T-helper 2 cell treated with Interferon-gamma antibody and Interleukin-4, amounts not matched to agents 100 ng/mL and 5 ng/mL, for 36 hours (primary cell): Measurements from ENCODE around the gene RPS19BP1. TPM values are rescaled to one million over a fixed set of nuclear protein-coding genes. Genes with fewer than 3 reads are reported as not detected.

Source experiments
- intact Hi-C: fragments of 100-400 bp; cut with micrococcal nuclease; formaldehyde crosslinking; loops from one replicate; pipeline ENCODE4 v1.15.1; 2023
- total RNA-seq: library from RNA; stranded (reverse); gene quantifications from 2 replicates; pipeline ENCODE4 v1.2.3, GENCODE V29; 2022

Gene RPS19BP1
- total RNA-seq, 1 donor from 2014 or later = 67.7 TPM

GRCh38 chr22:39493759-39494158, 38.8 kb downstream of the RPS19BP1 start:
- intact Hi-C loops = loop anchor here (1.0 kb wide), 1 partner anchor 36 kb away; no protein-coding TSS in a partner anchor

- intact Hi-C loops = no loop called here
Observed at GRCh38 chr22:39492186-39492585, 40.4 kb downstream of the RPS19BP1 start.

GRCh38 chr22:39491696-39492095, 40.9 kb downstream of the RPS19BP1 start:
- intact Hi-C loops = no loop called here

GRCh38 chr22:39490966-39491680, 41.4 kb downstream of the RPS19BP1 start:
- intact Hi-C loops = loop anchor here (1.0 kb wide), 1 partner anchor 79 kb away; no protein-coding TSS in a partner anchor

GRCh38 chr22:39490135-39490798, 42.3 kb downstream of the RPS19BP1 start:
- intact Hi-C loops = loop anchor here (1.0 kb wide), 1 partner anchor 78 kb away; no protein-coding TSS in a partner anchor

- intact Hi-C loops = loop anchor here (1.0 kb wide), 1 partner anchor 77 kb away; no protein-coding TSS in a partner anchor
Observed at GRCh38 chr22:39489094-39490068, 43.2 kb downstream of the RPS19BP1 start.

GRCh38 chr22:39488563-39489083, 43.9 kb downstream of the RPS19BP1 start:
- intact Hi-C loops = no loop called here

GRCh38 chr22:39487826-39488520, 44.6 kb downstream of the RPS19BP1 start:
- intact Hi-C loops = no loop called here

- intact Hi-C loops = no loop called here
Observed at GRCh38 chr22:39486951-39487825, 45.4 kb downstream of the RPS19BP1 start.

GRCh38 chr22:39482768-39483167, 49.8 kb downstream of the RPS19BP1 start:
- intact Hi-C loops = no loop called here

GRCh38 chr22:39481595-39481994, 51.0 kb downstream of the RPS19BP1 start:
- intact Hi-C loops = no loop called here

GRCh38 chr22:39481054-39481453, 51.5 kb downstream of the RPS19BP1 start:
- intact Hi-C loops = no loop called here

- intact Hi-C loops = no loop called here
Observed at GRCh38 chr22:39480557-39480956, 52.0 kb downstream of the RPS19BP1 start.

- intact Hi-C loops = no loop called here
Observed at GRCh38 chr22:39479254-39479653, 53.3 kb downstream of the RPS19BP1 start.

Other genes starting within 250 kb of the RPS19BP1 start
- 1,736 and 1,740 TPM in 2 replicates for gene RPL3, start 213.1 kb downstream of the RPS19BP1 start, total RNA-seq
- gene SYNGR1, start 182.8 kb downstream of the RPS19BP1 start, total RNA-seq = 0.30 and 0.32 TPM in 2 replicates
- 30.8 and 33.5 TPM in 2 replicates for gene TAB1, start 133.0 kb downstream of the RPS19BP1 start, total RNA-seq
- 1.5 and 2.1 TPM in 2 replicates for gene MGAT3, start 75.7 kb downstream of the RPS19BP1 start, total RNA-seq
- gene MIEF1, start 30.5 kb downstream of the RPS19BP1 start, total RNA-seq = 39.4 and 41.8 TPM in 2 replicates
- gene ATF4, start 12.2 kb downstream of the RPS19BP1 start, total RNA-seq = 277 and 284 TPM in 2 replicates
- 3.9 and 4.0 TPM in 2 replicates for gene CACNA1I, start 38.0 kb upstream of the RPS19BP1 start, total RNA-seq